H9 (cell line): ENCODE data around the gene CTNNA1. TPM values are rescaled to one million over a fixed set of nuclear protein-coding genes. Genes with fewer than 3 reads are reported as not detected.

Source experiments
- DNase-seq: peaks from one replicate; pipeline ENCODE4 v3.0.0-alpha.2; 2017
- H2AFZ ChIP-seq: one replicate; pipeline ENCODE4 v1.6.1; 2013; ENCODE audit warnings: mild to moderate bottlenecking, low read length, control low read depth, moderate library complexity
- H2AK5ac ChIP-seq: 2 replicates; pipeline ENCODE4 v1.6.1; 2013; ENCODE audit warnings: low read length, control low read depth, mixed read lengths; ENCODE audit not compliant: insufficient read length
- H2BK120ac ChIP-seq: one replicate; pipeline ENCODE4 v1.6.1; 2013; ENCODE audit warnings: low read depth, mild to moderate bottlenecking, low read length, control low read depth, inconsistent platforms; ENCODE audit not compliant: poor library complexity, severe bottlenecking
- H2BK12ac ChIP-seq: 2 replicates; pipeline ENCODE4 v1.6.1; 2013; ENCODE audit warnings: low read length, control low read depth, mixed read lengths, low read depth; ENCODE audit not compliant: insufficient read length
- H2BK15ac ChIP-seq: 2 replicates; pipeline ENCODE4 v1.6.1; 2013; ENCODE audit warnings: low read depth, low read length, control low read depth
- H2BK20ac ChIP-seq: one replicate; pipeline ENCODE4 v1.6.1; 2013; ENCODE audit warnings: low read depth, mild to moderate bottlenecking, low read length, control low read depth, inconsistent platforms; ENCODE audit not compliant: poor library complexity, severe bottlenecking
- H2BK5ac ChIP-seq: 2 replicates; pipeline ENCODE4 v1.6.1; 2013; ENCODE audit warnings: low read length, control low read depth, mixed read lengths; ENCODE audit not compliant: insufficient read length
- H3K14ac ChIP-seq: 2 replicates; pipeline ENCODE4 v1.6.1; 2013; ENCODE audit warnings: low read length, control low read depth; ENCODE audit not compliant: insufficient read depth
- H3K18ac ChIP-seq: 2 replicates; pipeline ENCODE4 v1.6.1; 2013; ENCODE audit warnings: low read depth, mild to moderate bottlenecking, mixed read lengths, low read length, control low read depth; ENCODE audit not compliant: insufficient read length
- H3K23ac ChIP-seq: 2 replicates; pipeline ENCODE4 v1.6.1; 2013; ENCODE audit warnings: low read length, control low read depth, mixed read lengths, low read depth; ENCODE audit not compliant: insufficient read length
- H3K23me2 ChIP-seq: 2 replicates; pipeline ENCODE4 v1.6.1; 2013; ENCODE audit warnings: low read depth, mild to moderate bottlenecking, mixed read lengths, low read length, control low read depth; ENCODE audit not compliant: insufficient read length, poor library complexity, severe bottlenecking
- H3K27ac ChIP-seq: 2 replicates; pipeline ENCODE4 v1.5.1; 2013; ENCODE audit warnings: low read length, control low read depth, mixed read lengths, low read depth; ENCODE audit not compliant: insufficient read length
- H3K27me3 ChIP-seq: 2 replicates; pipeline ENCODE4 v1.6.1; 2013; ENCODE audit warnings: low read length, control low read depth, inconsistent platforms; ENCODE audit not compliant: insufficient read depth
- H3K4ac ChIP-seq: 2 replicates; pipeline ENCODE4 v1.6.1; 2013; ENCODE audit warnings: low read depth, mild to moderate bottlenecking, control low read depth, inconsistent platforms, low read length, moderate library complexity
- H3K4me1 ChIP-seq: 2 replicates; pipeline ENCODE4 v1.6.1; 2013; ENCODE audit warnings: low read length, control low read depth, inconsistent platforms; ENCODE audit not compliant: insufficient read depth
- H3K4me2 ChIP-seq: 2 replicates; pipeline ENCODE4 v1.6.1; 2013; ENCODE audit warnings: low read length, control low read depth, mixed read lengths; ENCODE audit not compliant: insufficient read length, insufficient read depth
- H3K56ac ChIP-seq: 2 replicates; pipeline ENCODE4 v1.6.1; 2013; ENCODE audit warnings: low read depth, mild to moderate bottlenecking, mixed read lengths, low read length, control low read depth; ENCODE audit not compliant: insufficient read length
- H3K79me1 ChIP-seq: 2 replicates; pipeline ENCODE4 v1.6.1; 2013; ENCODE audit warnings: low read depth, mild to moderate bottlenecking, moderate library complexity, low read length, control low read depth, inconsistent platforms; ENCODE audit not compliant: insufficient read depth, poor library complexity, severe bottlenecking
- H3K79me2 ChIP-seq: 2 replicates; pipeline ENCODE4 v1.6.1; 2013; ENCODE audit warnings: low read length, control low read depth, inconsistent platforms; ENCODE audit not compliant: insufficient read depth
- H3K9ac ChIP-seq: 2 replicates; pipeline ENCODE4 v1.6.1; 2013; ENCODE audit warnings: low read length, control low read depth, mixed read lengths; ENCODE audit not compliant: insufficient read length; ENCODE audit errors: extremely low read depth
- H3K9me3 ChIP-seq: one replicate; pipeline ENCODE4 v1.6.1; 2013; ENCODE audit warnings: low read depth, low read length, inconsistent platforms; ENCODE audit not compliant: control insufficient read depth
- H3T11ph ChIP-seq: one replicate; pipeline ENCODE4 v1.6.1; 2013; ENCODE audit warnings: mild to moderate bottlenecking, low read length, control low read depth, inconsistent platforms
- H4K20me1 ChIP-seq: one replicate; pipeline ENCODE4 v1.6.1; 2013; ENCODE audit not compliant: control insufficient read depth, insufficient read length, insufficient read depth
- H4K5ac ChIP-seq: 2 replicates; pipeline ENCODE4 v1.6.1; 2013; ENCODE audit warnings: low read depth, mild to moderate bottlenecking, mixed read lengths, low read length, control low read depth; ENCODE audit not compliant: insufficient read length
- H4K8ac ChIP-seq: replicated peaks from 2 replicates; pipeline ENCODE4 v1.6.1; 2013; ENCODE audit warnings: low read length, control low read depth, mixed read lengths, low read depth; ENCODE audit not compliant: insufficient read length
- H4K91ac ChIP-seq: 2 replicates; pipeline ENCODE4 v1.6.1; 2013; ENCODE audit warnings: low read depth, mild to moderate bottlenecking, moderate library complexity, mixed read lengths, low read length, control low read depth; ENCODE audit not compliant: insufficient read length
- H3K27ac Mint-ChIP-seq, 3 experiments: 2 replicates in 2 of 3; 3 replicates in 1 of 3; pipeline ENCODE4 v1.8.0; 2020 to 2021; ENCODE audit warnings: mixed read lengths in 3 of 3, mild to moderate bottlenecking in 1 of 3, moderate library complexity in 1 of 3
- H3K27me3 Mint-ChIP-seq: 2 replicates; pipeline ENCODE4 v1.8.0; 2021; ENCODE audit warnings: low read depth, mild to moderate bottlenecking, moderate library complexity, mixed read lengths
- H3K36me3 Mint-ChIP-seq, 3 experiments: 2 replicates in 2 of 3; 3 replicates in 1 of 3; pipeline ENCODE4 v1.8.0; 2020 to 2021; ENCODE audit warnings: low read depth in 3 of 3, mixed read lengths in 3 of 3; ENCODE audit not compliant: insufficient read depth in 1 of 3
- H3K4me1 Mint-ChIP-seq, 2 experiments: 2 replicates each; pipeline ENCODE4 v1.8.0; 2020; ENCODE audit warnings: mixed read lengths in 2 of 2
- H3K4me3 Mint-ChIP-seq, 2 experiments: 2 replicates in 1 of 2; 3 replicates in 1 of 2; pipeline ENCODE4 v1.8.0; 2020 to 2021; ENCODE audit warnings: mild to moderate bottlenecking in 2 of 2, mixed read lengths in 2 of 2, moderate library complexity in 1 of 2
- H3K9me3 Mint-ChIP-seq, 2 experiments: 2 replicates in 1 of 2; 3 replicates in 1 of 2; pipeline ENCODE4 v1.8.0; 2020; ENCODE audit warnings: mild to moderate bottlenecking in 2 of 2, mixed read lengths in 2 of 2, moderate library complexity in 1 of 2
- WGBS: extraction: QIAGEN DNeasy Blood & Tissue Kit; methylation state at CpG from one replicate; pipeline ENCODE4 v1.1.7; 2013; ENCODE audit warnings: missing lambda C conversion rate, low lambda C conversion rate, mixed read lengths; ENCODE audit not compliant: insufficient read length; ENCODE audit errors: extremely low coverage; 5-methylcytosine and 5-hydroxymethylcytosine counted together
- total RNA-seq: library from RNA; stranded (reverse); gene quantifications from 2 replicates; pipeline ENCODE4 v1.2.1, GENCODE V29; 2021
- TF ChIP-seq, protein P1 (sequence below): fragments of 200-600 bp; sonication (generic); conservative IDR thresholded peaks from 3 replicates; pipeline ENCODE4 v1.8.0; 2021; ENCODE audit warnings: antibody characterized with exemption, mild to moderate bottlenecking

CTNNA1 gene
- total RNA-seq, 1 experiment from 2014 or later: 354 TPM

- H2AK5ac ChIP-seq: no peak overlapping the region
- H2BK120ac ChIP-seq: no peak overlapping the region
- no peak overlapping the region for H3K14ac ChIP-seq
- Mint-ChIP-seq H3K27ac (no peak overlapping the region; a peak in 1 of 7 replicates), H3K4me1 (peaks cover 30 to 49% of the 10 kb centered on the region in 2 experiments), H3K4me3 (no peak overlapping the region; a peak in 1 of 5 replicates), H3K9me3 (no peaks in the 10 kb centered on the region), H3K27me3 (peaks cover 2% of the 10 kb centered on the region; the same call in 1 of the 2 replicates), H3K36me3 (no peaks in the 10 kb centered on the region)
- TF ChIP-seq, protein P1, sequence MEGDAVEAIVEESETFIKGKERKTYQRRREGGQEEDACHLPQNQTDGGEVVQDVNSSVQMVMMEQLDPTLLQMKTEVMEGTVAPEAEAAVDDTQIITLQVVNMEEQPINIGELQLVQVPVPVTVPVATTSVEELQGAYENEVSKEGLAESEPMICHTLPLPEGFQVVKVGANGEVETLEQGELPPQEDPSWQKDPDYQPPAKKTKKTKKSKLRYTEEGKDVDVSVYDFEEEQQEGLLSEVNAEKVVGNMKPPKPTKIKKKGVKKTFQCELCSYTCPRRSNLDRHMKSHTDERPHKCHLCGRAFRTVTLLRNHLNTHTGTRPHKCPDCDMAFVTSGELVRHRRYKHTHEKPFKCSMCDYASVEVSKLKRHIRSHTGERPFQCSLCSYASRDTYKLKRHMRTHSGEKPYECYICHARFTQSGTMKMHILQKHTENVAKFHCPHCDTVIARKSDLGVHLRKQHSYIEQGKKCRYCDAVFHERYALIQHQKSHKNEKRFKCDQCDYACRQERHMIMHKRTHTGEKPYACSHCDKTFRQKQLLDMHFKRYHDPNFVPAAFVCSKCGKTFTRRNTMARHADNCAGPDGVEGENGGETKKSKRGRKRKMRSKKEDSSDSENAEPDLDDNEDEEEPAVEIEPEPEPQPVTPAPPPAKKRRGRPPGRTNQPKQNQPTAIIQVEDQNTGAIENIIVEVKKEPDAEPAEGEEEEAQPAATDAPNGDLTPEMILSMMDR: no peak
- no peak overlapping the region for H3K9ac ChIP-seq
- H3K56ac ChIP-seq: no peak overlapping the region
- H3T11ph ChIP-seq: no peak overlapping the region
- no peak overlapping the region for H2AFZ ChIP-seq
- H3K23me2 ChIP-seq: no peaks in the 10 kb centered on the region
- H3K23ac ChIP-seq: no peak overlapping the region
- H3K9me3 ChIP-seq: no peaks in the 10 kb centered on the region
- no peak overlapping the region for H2BK12ac ChIP-seq
- H3K4me1 ChIP-seq: no peaks in the 10 kb centered on the region
- H4K5ac ChIP-seq: no peak overlapping the region
- no peaks in the 10 kb centered on the region for H3K79me2 ChIP-seq
- H3K27ac ChIP-seq: no peak overlapping the region
- H4K8ac ChIP-seq: no peak overlapping the region
- H2BK5ac ChIP-seq: no peak overlapping the region
- no peak overlapping the region for H4K91ac ChIP-seq
- H3K4me2 ChIP-seq: no peak overlapping the region
- H2BK15ac ChIP-seq: no peak overlapping the region
- no peaks in the 10 kb centered on the region for H4K20me1 ChIP-seq
- no peaks in the 10 kb centered on the region for H3K79me1 ChIP-seq
- DNase-seq: no peak
- no peak overlapping the region for H3K4ac ChIP-seq
- no CpG with 5 or more reads among the region's 4 CpGs for WGBS
- H2BK20ac ChIP-seq: no peak overlapping the region
- H3K18ac ChIP-seq: no peak overlapping the region
- H3K27me3 ChIP-seq: no peaks in the 10 kb centered on the region
Observed at GRCh38 chr5:138968601-138969000, 215.4 kb downstream of the CTNNA1 start.
